HG03378 (cell line): ENCODE data around the gene GNAO1.

Experiments
- ATAC-seq: cut with Tn5 transposase; IDR thresholded peaks from one replicate; pipeline ENCODE4 v1.9.1; 2021; ENCODE audit warnings: mild to moderate bottlenecking, moderate library complexity; ENCODE audit not compliant: unreplicated experiment

Gene GNAO1

GRCh38 chr16:56344518-56345405, 153.5 kb downstream of the GNAO1 start:
- ATAC-seq, result no peak

GRCh38 chr16:56345406-56346050, 154.2 kb downstream of the GNAO1 start:
- no peak for ATAC-seq

DNA sequence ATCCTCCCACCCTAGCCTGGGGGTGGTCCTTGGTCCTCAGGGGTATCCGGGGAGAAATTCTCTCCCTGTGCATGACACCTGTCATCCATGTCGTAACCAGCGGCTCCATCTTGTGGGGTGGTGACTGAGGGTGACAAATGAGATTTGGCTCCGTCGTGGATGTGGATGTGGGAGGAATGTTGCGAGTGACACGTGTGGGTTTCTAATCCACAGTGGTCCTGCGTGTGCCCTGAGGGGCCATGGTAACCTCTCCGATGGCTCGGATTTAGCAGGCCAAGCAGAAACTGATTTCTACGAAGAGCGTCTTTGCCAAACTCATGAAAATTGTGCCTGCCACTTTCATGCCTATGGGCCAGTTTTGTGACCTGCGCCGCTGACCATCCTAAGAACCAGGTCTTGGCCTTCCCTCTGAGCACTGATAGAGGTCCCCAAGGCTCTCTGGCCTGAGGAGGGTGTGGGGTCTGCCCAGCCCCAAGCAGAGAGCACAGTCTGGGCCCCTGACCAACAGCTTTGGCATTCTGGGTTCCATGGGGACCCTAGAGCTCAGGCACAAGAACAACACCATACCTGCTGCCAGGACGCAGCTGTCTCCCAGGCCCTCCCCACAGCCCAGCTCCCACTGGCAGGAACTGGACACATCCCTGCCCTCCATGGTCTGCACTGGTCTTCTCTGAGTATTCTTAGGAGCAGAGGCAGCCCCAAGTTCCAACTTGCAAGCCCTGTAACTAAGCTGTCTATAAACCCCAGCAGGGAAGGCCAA, 155.0 kb downstream of the GNAO1 start:
- ATAC-seq, result no peak

DNA sequence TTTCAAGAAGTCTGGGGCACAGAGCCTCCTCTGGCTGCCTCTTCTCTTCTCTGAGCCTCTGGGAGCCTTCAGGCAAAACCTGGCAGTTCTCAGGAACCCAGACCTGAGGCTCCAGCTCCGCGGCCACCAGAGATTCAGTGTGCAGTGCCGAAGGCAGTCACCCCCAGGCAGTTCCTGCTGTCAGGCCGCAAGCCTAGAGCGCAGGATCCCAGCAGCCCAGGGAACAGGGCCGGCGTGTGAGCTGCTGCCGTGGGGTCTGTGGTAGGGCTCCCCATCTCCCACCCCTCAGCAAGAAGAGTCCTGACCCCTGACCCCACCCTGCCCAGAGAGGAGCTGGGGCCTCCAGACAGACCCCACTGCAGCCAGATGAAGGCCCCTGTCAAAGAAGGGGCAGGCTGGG, 155.9 kb downstream of the GNAO1 start:
- no peak for ATAC-seq

DNA sequence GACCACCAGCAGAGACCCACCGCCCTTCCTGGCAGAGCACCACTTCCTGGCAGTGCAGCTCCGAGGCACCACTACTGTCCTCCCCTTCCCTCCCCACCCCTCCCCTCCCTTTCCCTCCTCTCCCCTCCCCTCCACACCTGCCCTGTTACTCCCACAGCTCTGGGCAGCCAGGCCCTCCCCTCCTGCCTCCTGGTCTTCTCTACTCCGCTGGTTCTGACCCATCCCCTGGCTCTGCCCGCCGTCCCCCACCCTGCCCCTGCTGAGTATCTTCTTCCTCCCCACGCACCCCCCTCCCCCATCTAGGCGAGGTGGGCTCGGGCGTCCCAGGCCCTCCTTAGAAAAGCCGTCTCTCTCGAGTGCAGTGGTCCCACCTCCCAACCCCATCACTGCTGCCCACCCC, 156.4 kb downstream of the GNAO1 start:
- no peak for ATAC-seq

DNA sequence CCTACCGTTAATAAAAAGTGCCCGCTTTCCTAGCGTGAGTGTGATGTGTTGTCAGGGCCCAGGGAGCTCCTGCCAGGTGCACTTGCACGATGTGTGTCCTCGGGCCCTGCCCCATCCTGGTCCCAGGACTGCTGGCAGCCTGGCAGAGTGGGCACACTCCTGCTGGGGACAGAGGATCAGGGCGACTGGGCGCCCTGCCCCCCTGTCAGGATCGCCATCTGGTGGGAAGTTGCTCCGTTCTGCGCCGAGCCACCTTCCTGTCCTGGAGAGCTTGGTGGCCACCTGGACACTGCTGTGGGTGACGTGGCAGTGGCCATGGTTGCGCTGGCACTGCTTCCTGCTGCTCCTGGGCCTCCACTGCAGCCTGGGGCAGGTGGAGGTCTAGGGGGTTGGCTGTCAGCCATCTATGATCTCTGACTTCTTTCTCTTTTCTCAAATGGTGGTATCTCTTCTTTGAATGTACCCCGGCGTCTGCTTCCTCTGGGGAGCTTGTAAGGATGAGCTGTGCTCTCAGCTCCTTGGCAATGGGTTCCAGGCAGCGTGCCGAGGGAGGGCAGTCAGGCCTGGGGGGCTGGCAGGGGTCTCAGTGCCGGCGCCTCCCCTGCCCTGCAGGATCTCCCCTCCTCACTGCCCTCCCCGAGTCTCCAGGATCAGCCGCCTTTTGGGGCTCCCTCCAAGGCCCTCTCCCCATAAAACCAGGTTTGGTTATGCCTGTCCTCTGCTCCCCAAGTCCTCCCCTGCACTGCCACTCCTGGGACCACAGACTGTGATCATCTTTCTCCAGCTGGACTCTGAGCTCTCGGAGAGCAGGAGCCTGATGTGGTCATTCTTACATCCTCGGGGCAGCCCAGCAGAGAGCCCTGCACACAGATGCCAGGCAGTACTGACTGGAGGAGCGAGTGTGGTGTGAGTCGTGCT, 157.1 kb downstream of the GNAO1 start:
- no peak for ATAC-seq

GRCh38 chr16:56349086-56349415, 157.8 kb downstream of the GNAO1 start:
- ATAC-seq, result no peak

DNA sequence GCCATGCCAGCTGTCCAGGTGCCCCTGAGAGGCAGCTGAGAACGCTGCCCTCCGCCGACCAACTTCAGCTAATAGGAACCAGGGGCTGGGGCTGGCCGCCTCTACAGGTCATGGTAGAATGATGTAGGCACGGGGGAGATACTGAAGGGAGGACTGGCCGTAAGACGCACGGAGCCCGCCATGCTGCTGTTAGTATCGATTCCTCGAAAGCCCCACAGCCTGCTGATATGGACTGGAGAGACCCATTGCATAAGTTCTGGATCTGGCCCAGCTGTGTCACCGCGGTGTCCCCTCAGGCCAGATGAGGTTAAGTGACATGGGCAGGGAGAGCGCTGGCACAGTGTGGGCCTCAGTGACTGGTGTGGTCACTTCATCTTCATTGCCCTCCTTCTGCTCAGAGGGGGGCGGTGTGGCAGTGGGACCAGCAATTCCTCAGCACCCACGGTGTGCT, 158.4 kb downstream of the GNAO1 start:
- no peak for ATAC-seq

- no peak for ATAC-seq
Observed at GRCh38 chr16:56350491-56351405, 159.5 kb downstream of the GNAO1 start.

GRCh38 chr16:56351481-56351880, 160.2 kb downstream of the GNAO1 start:
- no peak for ATAC-seq

DNA sequence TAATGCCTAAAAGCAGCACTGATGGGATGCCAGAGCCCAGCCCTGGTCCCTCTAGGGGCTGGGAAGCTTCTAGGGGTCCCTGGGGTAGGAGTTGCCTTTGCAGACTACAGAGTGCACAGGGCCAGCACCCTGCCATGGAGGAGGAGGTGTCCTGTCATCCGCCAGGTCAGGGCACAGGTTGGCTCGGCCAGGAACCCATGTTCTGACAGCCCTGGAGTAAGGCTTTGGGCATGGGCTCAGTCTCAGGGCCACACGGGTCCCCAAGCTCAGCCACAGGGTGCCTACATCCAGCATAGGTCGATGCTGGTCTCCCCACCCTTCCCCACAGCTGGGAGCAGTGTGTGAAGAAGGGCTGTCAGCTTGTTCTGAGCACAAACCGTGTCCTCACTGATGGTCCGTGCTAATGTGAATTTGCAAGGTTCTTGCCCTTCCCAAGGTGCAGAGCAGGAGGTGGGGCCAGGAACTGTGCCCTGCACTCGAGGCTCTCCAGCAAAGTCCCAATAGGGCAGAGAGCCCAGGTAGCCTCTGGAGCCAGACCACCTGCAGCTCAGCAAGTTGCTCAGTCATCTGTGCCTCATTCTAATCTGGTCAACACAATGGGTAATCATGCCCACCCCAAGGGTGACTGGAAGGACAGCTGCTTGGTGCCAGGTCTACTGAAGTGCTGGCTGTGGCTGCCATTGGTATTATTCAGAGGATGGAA, 161.2 kb downstream of the GNAO1 start:
- no peak for ATAC-seq

GRCh38 chr16:56353054-56353921, 162.0 kb downstream of the GNAO1 start:
- no peak for ATAC-seq

DNA sequence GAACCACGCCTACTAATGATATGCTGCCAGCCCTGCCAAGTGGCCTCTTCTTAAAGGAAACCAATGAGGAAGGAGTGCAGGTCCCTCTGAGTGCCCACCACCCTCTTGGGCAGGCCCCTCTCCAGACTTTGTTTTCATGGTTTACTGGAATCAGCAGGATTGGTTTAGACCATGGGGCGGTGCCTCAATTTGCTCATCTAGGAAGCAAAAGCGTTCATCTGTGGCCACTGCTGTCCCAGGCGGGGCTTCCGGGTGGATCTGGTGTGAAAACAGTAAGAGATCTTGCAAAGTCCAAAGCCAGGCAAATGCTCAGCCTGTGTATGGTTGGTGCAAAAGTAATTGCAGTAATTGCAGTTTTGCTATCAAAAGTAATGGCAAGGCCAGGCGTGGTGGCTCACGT, 162.7 kb downstream of the GNAO1 start:
- ATAC-seq, result no peak

- no peak for ATAC-seq
Observed at GRCh38 chr16:56354746-56355145, 163.5 kb downstream of the GNAO1 start.

GRCh38 chr16:56355221-56355620, 163.9 kb downstream of the GNAO1 start:
- no peak for ATAC-seq

DNA sequence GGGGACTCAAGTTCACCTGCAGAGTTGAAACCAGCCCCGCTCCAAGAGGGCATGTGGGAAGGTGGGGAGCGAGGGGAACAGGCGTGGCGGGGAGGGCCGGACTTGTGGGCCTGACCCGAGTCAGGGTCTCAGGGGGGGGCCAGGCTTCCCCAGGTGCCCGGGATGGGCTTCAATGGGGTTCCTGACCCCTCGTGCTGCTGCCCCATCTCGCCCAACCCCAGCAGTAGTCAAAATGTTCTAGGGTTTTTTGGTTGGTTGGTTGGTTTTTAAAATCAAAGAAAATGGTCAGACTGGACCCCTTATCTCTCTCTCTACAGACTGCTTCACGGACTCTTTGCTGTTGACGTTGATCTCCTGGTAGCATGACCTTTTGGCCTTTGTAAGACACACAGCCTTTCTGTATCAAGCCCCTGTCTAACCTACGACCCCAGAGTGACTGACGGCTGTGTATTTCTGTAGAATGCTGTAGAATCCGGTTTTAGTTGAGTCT, 164.5 kb downstream of the GNAO1 start:
- ATAC-seq, result no peak

GRCh38 chr16:56356276-56357240, 165.3 kb downstream of the GNAO1 start:
- ATAC-seq, result peak; percentile 85
